NCI-H128 (cell line): ENCODE measurements around the gene CSF3R.
"Not testable (repeated sequence)": the region's sequence is repeated elsewhere in the genome, so short reads cannot be mapped to it uniquely, and the experiment has no call there.

Source experiments
- DNase-seq: peaks from one replicate; lab custom pipeline; 2025; ENCODE audit not compliant: unreplicated experiment; lab: John Stamatoyannopoulos, UW

The CSF3R gene

GRCh38 chr1:36513676-36514473 is 31.2 kb upstream of the CSF3R start:
- DNase-seq: no peak

GRCh38 chr1:36512842-36513241 is 30.1 kb upstream of the CSF3R start:
- DNase-seq: no peak

GRCh38 chr1:36511804-36512798 is 29.4 kb upstream of the CSF3R start:
- no peak for DNase-seq

GRCh38 chr1:36511220-36511619 is 28.5 kb upstream of the CSF3R start:
- DNase-seq: not testable (repeated sequence)

GRCh38 chr1:36510418-36510817 is 27.7 kb upstream of the CSF3R start:
- no peak for DNase-seq

GRCh38 chr1:36508257-36508656 is 25.5 kb upstream of the CSF3R start:
- DNase-seq: no peak

GRCh38 chr1:36506276-36506920 is 23.7 kb upstream of the CSF3R start:
- DNase-seq: no peak

- DNase-seq: no peak
These were observed 21.0 kb upstream of the CSF3R start for GRCh38 chr1:36503733-36504132.

- DNase-seq: no peak
These were observed 20.4 kb upstream of the CSF3R start for GRCh38 chr1:36503159-36503558.

GRCh38 chr1:36502616-36503015 is 19.9 kb upstream of the CSF3R start:
- DNase-seq: no peak

- DNase-seq: not testable (repeated sequence)
These were observed 19.2 kb upstream of the CSF3R start for GRCh38 chr1:36501911-36502310.

GRCh38 chr1:36497207-36497606 is 14.5 kb upstream of the CSF3R start:
- no peak for DNase-seq

- no peak for DNase-seq
These were observed 12.3 kb upstream of the CSF3R start for GRCh38 chr1:36494971-36495370.

GRCh38 chr1:36493524-36493923 is 10.8 kb upstream of the CSF3R start:
- DNase-seq: no peak

GRCh38 chr1:36492491-36492890 is 9.8 kb upstream of the CSF3R start:
- no peak for DNase-seq

GRCh38 chr1:36489258-36490051 is 6.7 kb upstream of the CSF3R start:
- DNase-seq: not testable (repeated sequence)

- DNase-seq: no peak
These were observed 5.2 kb upstream of the CSF3R start for GRCh38 chr1:36487906-36488305.

- DNase-seq: not testable (repeated sequence)
These were observed 4.6 kb upstream of the CSF3R start for GRCh38 chr1:36487336-36487725.

- DNase-seq: no peak
These were observed 4.0 kb upstream of the CSF3R start for GRCh38 chr1:36486439-36487335.

- no peak for DNase-seq
These were observed 3.4 kb upstream of the CSF3R start for GRCh38 chr1:36486093-36486438.
